DMS 273 treated with DMSO at 0.1 percent for 48 hours (cell line): ENCODE measurements around the gene RAP1GDS1.

Experiments
- DNase-seq: peaks from one replicate; lab custom pipeline; 2025; lab: John Stamatoyannopoulos, UW

RAP1GDS1 gene

DNA sequence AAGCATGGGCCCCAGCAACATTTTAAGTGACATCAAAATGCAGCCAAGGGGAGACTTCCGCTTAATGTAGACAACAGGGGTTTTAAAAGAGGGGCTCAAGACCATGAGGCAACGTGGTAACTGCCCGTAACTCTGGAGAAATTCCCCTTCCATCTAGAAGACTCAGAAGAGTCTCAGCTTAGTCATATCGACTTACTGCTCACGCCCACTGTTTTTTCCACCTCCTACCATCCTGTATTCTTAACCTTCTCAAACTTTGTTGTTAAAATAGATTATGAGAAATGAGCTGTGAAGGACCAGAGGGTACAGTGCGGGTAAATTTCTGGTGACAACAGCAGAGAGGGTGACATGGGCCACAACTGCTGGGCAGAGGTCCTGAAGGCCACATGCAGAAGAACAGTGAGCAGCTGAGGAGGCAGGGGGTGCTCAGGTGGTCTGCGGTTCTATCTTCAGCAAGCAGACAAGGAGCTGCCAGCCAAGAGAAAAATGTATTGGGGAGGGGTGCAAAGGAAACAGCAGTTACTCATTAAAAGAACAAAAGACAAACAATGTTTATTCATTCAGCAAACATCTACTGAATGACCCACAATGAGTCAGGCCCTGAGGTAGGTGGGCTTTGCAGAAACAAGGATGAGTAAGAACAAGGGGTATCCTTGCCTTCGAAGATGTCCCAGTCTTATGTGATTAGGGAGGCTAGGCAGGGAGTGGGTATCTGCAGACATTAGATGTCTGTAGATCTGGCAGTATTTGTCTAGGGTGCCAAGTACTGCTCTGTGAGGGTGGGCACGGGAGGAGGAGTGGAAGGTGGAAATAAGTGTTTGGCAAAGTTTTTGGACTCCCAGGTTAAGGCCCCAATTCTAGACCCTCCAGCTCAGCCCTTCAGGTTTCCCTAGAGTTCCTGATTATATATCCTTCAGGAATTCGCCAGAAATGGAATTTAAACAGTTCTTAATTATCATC lies 221.9 kb downstream of the RAP1GDS1 start:
- no peak for DNase-seq

DNA sequence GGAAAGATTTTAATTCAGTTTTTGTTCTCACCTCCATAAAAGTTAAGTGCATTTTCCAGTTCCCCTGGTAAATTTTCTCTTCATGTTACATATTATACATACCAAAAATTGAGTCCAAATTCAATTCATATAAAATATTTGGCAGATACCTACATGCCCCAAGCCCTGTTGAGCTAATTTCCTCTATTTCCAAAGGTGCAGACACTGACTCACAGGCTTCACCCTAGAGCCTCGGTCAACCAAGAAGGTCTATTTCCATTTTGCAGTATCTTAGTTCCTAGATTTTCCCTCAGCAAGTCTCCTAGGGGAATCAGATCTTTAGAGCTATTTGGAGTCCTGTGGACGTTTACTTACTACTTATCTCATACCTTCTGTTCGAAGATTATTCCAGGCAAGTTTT lies 222.8 kb downstream of the RAP1GDS1 start:
- no peak for DNase-seq

- no peak for DNase-seq
Observed at GRCh38 chr4:98485816-98486345, 224.7 kb downstream of the RAP1GDS1 start.

DNA sequence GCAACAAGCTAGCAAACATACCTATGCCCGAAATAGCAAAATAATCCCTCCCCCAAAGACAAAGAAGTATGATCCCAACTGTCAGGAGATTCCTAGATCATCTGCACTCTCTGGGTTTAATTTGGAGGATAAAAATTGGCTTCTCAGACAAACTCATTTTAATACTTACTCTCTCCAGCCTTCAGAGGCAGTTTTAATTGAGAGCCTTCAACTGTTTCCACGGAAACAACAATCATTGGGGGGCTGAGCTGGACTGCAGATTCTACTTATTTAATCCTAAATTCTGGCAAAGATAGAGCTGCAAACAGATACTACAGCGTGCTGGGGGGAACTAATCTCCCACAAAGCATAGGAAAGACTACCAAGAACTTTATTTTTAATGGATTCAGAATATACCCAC lies 229.1 kb downstream of the RAP1GDS1 start:
- no peak for DNase-seq

- no peak for DNase-seq
Observed at GRCh38 chr4:98491899-98492559, 230.8 kb downstream of the RAP1GDS1 start.

DNA sequence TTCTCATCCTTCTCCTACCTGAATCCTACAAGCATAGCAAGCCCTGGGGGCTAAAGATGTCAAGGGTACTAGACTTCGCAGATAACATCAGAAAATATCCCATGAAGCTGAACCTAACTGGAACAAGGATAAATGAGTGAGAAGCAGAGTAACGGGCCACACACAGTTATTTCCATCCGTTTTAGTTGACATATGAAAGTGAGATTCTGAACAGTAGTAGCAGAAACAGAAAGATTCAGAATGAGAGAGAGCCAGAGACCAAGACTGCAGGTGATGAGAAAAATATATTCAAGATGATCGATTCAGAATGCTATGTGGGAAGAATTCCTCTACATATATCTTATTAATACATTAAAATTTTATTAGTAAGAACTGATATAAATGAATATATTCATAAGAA lies 232.1 kb downstream of the RAP1GDS1 start:
- no peak for DNase-seq
